Neural cell (in vitro differentiated cells): Measurements from ENCODE around the gene PGBD4. TPM values are rescaled to one million over a fixed set of nuclear protein-coding genes. Genes with fewer than 3 reads are reported as not detected.

Experiments
- H2AFZ ChIP-seq: fragments of 200-600, 300-800 bp; sonication (generic), shearing (Covaris generic); 2 replicates; pipeline ENCODE4 v1.6.0; 2014; ENCODE audit warnings: low read depth, mild to moderate bottlenecking, antibody characterized with exemption, low read length, moderate library complexity
- H3F3A ChIP-seq: fragments of 200-600 bp; shearing (Covaris generic); 2 replicates; pipeline ENCODE4 v1.6.1; 2016; ENCODE audit warnings: mild to moderate bottlenecking, moderate library complexity, mixed read lengths, antibody characterized with exemption, low read length; ENCODE audit not compliant: insufficient read depth, poor library complexity, severe bottlenecking
- H3K27ac ChIP-seq: fragments of 200-600, 300-800 bp; sonication (generic), shearing (Covaris generic); 2 replicates; pipeline ENCODE4 v1.5.1; 2014; ENCODE audit warnings: mild to moderate bottlenecking, low read length, moderate library complexity
- H3K27me3 ChIP-seq: fragments of 300-800, 200-600 bp; sonication (generic), shearing (Covaris generic); 2 replicates; pipeline ENCODE4 v1.6.0; 2014; ENCODE audit warnings: mild to moderate bottlenecking, low read depth, low read length, moderate library complexity; ENCODE audit not compliant: insufficient read depth
- H3K36me3 ChIP-seq: fragments of 300-800, 200-600 bp; sonication (generic), shearing (Covaris generic); 2 replicates; pipeline ENCODE4 v1.5.1; 2014; ENCODE audit warnings: mild to moderate bottlenecking, antibody characterized with exemption, low read length, moderate library complexity; ENCODE audit not compliant: insufficient read depth
- H3K4me2 ChIP-seq: fragments of 300-800, 200-600 bp; sonication (generic), shearing (Covaris generic); 2 replicates; pipeline ENCODE4 v1.6.0; 2014; ENCODE audit warnings: mild to moderate bottlenecking, low read length
- H3K4me3 ChIP-seq: fragments of 300-800, 200-600 bp; sonication (generic), shearing (Covaris generic); 2 replicates; pipeline ENCODE4 v1.5.1; 2014; ENCODE audit warnings: mild to moderate bottlenecking, low read length, moderate library complexity
- H3K79me2 ChIP-seq: fragments of 200-600 bp; shearing (Covaris generic); replicated peaks from 2 replicates; pipeline ENCODE4 v1.6.0; 2014; ENCODE audit warnings: mild to moderate bottlenecking, low read length, moderate library complexity; ENCODE audit not compliant: insufficient read depth
- H3K9ac ChIP-seq: fragments of 300-800, 200-600 bp; sonication (generic), shearing (Covaris generic); 2 replicates; pipeline ENCODE4 v1.6.1; 2016; ENCODE audit warnings: mild to moderate bottlenecking, low read length, mixed read lengths
- H3K9me2 ChIP-seq: fragments of 200-600 bp; shearing (Covaris generic); 2 replicates; pipeline ENCODE4 v1.6.1; 2016; ENCODE audit warnings: mild to moderate bottlenecking, low read length, mixed read lengths; ENCODE audit not compliant: insufficient read depth
- H3K9me3 ChIP-seq: fragments of 200-600, 300-800 bp; sonication (generic), shearing (Covaris generic); 2 replicates; pipeline ENCODE4 v1.6.1; 2016; ENCODE audit warnings: mild to moderate bottlenecking, mixed run types, low read length, moderate library complexity, mixed read lengths
- H4K20me1 ChIP-seq: fragments of 200-600 bp; shearing (Covaris generic); 2 replicates; pipeline ENCODE4 v1.6.1; 2016; ENCODE audit warnings: mild to moderate bottlenecking, mixed run types; ENCODE audit not compliant: insufficient read depth
- EP300 ChIP-seq: fragments of 450-650 bp; conservative IDR thresholded peaks from 2 replicates; pipeline ENCODE4 v1.6.1; 2014; ENCODE audit warnings: antibody characterized with exemption, mild to moderate bottlenecking, moderate library complexity; ENCODE audit not compliant: poor library complexity, severe bottlenecking
- EZH2 ChIP-seq: fragments of 200-600, 300-800 bp; shearing (Covaris generic), sonication (generic); IDR thresholded peaks from 2 replicates; pipeline ENCODE4 v1.6.1; 2014; ENCODE audit warnings: antibody characterized with exemption, low read length, borderline replicate concordance, mild to moderate bottlenecking; ENCODE audit not compliant: insufficient read depth, poor library complexity, severe bottlenecking
- MXI1 ChIP-seq: fragments of 450-650 bp; conservative IDR thresholded peaks from 2 replicates; pipeline ENCODE4 v1.6.1; 2014; ENCODE audit warnings: antibody characterized with exemption, mild to moderate bottlenecking; ENCODE audit not compliant: poor library complexity, severe bottlenecking
- POLR2AphosphoS5 ChIP-seq: IDR thresholded peaks from 2 replicates; pipeline ENCODE4 v1.6.1; 2012
- RAD21 ChIP-seq: fragments of 450-650 bp; conservative IDR thresholded peaks from 2 replicates; pipeline ENCODE4 v1.6.1; 2014; ENCODE audit warnings: antibody characterized with exemption, mild to moderate bottlenecking, moderate library complexity
- SMC3 ChIP-seq: fragments of 450-650 bp; conservative IDR thresholded peaks from 2 replicates; pipeline ENCODE4 v1.6.1; 2014; ENCODE audit warnings: antibody characterized with exemption, mild to moderate bottlenecking, moderate library complexity; ENCODE audit not compliant: poor library complexity
- TAF1 ChIP-seq: IDR thresholded peaks from 2 replicates; pipeline ENCODE4 v1.6.1; 2012; ENCODE audit warnings: low read depth
- polyA plus RNA-seq: library from polyadenylated mRNA; depleted of rRNA; stranded (reverse); fragments of >200 nt; gene quantifications from 2 replicates; pipeline ENCODE4 v1.2.3, GENCODE V29; 2014
- TF ChIP-seq, protein P1 (sequence below): fragments of 450-650 bp; IDR thresholded peaks from 2 replicates; pipeline ENCODE4 v1.5.1; 2014; ENCODE audit warnings: antibody characterized with exemption, mild to moderate bottlenecking, moderate library complexity; ENCODE audit not compliant: poor library complexity, severe bottlenecking
- TF ChIP-seq, protein P2 (sequence below): IDR thresholded peaks from 2 replicates; pipeline ENCODE4 v1.6.1; 2012; ENCODE audit warnings: borderline replicate concordance

PGBD4 gene
- polyA plus RNA-seq, 1 donor from 2014 or later: 2.4 TPM

DNA sequence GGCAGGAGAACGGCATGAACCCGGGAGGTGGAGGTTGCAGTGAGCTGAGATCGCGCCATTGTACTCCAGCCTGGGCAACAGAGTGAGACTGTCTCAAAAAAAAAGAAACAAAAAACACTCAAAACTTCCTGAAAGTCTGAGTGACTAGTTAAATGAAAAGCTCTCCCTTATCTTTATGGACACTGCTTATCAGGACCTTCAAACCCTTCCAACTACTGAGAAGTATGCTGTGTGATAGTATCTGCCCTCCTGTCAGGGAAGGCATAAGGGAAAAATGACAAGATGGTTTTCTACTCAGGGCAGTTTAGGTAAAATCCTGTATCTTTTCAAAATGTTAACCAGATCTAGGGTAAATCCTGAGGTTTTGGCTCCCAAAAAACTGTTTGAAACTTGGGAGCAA is 22.0 kb upstream of the PGBD4 start:
- Histone ChIP-seq H4K20me1 (no peaks in the 10 kb centered on the region), H3K79me2 (no peaks in the 10 kb centered on the region), H3K27ac (no peak overlapping the region), H3K9me3 (no peaks in the 10 kb centered on the region), H3K4me3 (no peak overlapping the region), H3K9ac (no peak overlapping the region), H3K27me3 (no peaks in the 10 kb centered on the region), H3K4me2 (no peak overlapping the region), H3K9me2 (no peaks in the 10 kb centered on the region), H3F3A (no peaks in the 10 kb centered on the region), H3K36me3 (no peaks in the 10 kb centered on the region), H2AFZ (no peak overlapping the region)
- TF ChIP-seq POLR2AphosphoS5 (no peak), TAF1 (no peak), EP300 (no peak), EZH2 (no peak), MXI1 (no peak), RAD21 (no peak), SMC3 (no peak)
- TF ChIP-seq, protein P1, sequence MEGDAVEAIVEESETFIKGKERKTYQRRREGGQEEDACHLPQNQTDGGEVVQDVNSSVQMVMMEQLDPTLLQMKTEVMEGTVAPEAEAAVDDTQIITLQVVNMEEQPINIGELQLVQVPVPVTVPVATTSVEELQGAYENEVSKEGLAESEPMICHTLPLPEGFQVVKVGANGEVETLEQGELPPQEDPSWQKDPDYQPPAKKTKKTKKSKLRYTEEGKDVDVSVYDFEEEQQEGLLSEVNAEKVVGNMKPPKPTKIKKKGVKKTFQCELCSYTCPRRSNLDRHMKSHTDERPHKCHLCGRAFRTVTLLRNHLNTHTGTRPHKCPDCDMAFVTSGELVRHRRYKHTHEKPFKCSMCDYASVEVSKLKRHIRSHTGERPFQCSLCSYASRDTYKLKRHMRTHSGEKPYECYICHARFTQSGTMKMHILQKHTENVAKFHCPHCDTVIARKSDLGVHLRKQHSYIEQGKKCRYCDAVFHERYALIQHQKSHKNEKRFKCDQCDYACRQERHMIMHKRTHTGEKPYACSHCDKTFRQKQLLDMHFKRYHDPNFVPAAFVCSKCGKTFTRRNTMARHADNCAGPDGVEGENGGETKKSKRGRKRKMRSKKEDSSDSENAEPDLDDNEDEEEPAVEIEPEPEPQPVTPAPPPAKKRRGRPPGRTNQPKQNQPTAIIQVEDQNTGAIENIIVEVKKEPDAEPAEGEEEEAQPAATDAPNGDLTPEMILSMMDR: no peak
- TF ChIP-seq, protein P2, sequence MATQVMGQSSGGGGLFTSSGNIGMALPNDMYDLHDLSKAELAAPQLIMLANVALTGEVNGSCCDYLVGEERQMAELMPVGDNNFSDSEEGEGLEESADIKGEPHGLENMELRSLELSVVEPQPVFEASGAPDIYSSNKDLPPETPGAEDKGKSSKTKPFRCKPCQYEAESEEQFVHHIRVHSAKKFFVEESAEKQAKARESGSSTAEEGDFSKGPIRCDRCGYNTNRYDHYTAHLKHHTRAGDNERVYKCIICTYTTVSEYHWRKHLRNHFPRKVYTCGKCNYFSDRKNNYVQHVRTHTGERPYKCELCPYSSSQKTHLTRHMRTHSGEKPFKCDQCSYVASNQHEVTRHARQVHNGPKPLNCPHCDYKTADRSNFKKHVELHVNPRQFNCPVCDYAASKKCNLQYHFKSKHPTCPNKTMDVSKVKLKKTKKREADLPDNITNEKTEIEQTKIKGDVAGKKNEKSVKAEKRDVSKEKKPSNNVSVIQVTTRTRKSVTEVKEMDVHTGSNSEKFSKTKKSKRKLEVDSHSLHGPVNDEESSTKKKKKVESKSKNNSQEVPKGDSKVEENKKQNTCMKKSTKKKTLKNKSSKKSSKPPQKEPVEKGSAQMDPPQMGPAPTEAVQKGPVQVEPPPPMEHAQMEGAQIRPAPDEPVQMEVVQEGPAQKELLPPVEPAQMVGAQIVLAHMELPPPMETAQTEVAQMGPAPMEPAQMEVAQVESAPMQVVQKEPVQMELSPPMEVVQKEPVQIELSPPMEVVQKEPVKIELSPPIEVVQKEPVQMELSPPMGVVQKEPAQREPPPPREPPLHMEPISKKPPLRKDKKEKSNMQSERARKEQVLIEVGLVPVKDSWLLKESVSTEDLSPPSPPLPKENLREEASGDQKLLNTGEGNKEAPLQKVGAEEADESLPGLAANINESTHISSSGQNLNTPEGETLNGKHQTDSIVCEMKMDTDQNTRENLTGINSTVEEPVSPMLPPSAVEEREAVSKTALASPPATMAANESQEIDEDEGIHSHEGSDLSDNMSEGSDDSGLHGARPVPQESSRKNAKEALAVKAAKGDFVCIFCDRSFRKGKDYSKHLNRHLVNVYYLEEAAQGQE: no peak

DNA sequence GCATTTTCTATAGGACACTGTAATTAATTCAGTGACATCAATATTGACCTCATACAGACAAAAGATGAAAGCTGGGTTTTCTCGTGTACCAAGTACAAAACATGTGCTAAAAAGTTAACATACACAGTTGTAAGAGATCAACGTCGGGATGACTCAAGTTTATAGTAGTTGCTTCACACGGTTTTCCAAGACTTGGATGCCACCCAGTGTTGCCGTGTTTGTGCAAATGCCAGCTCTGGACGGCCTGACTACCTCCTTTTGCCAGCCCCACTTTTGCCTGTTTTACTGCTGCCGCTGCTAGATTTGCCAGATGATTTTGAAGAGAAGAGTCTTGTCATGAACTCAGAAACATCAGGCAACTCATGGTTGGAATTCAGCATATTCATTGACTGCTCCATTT is 17.8 kb upstream of the PGBD4 start:
- Histone ChIP-seq H3F3A (no peaks in the 10 kb centered on the region), H4K20me1 (no peaks in the 10 kb centered on the region), H2AFZ (no peak overlapping the region), H3K27me3 (no peaks in the 10 kb centered on the region), H3K4me2 (no peak overlapping the region), H3K27ac (no peak overlapping the region), H3K4me3 (no peak overlapping the region), H3K9ac (no peak overlapping the region), H3K79me2 (no peaks in the 10 kb centered on the region), H3K9me3 (no peaks in the 10 kb centered on the region), H3K36me3 (no peaks in the 10 kb centered on the region), H3K9me2 (no peaks in the 10 kb centered on the region)
- TF ChIP-seq, protein P2: no peak
- TF ChIP-seq POLR2AphosphoS5: no peak
- no peak for TF ChIP-seq EZH2
- no peak for TF ChIP-seq MXI1
- TF ChIP-seq TAF1: no peak
- no peak for TF ChIP-seq RAD21
- no peak for TF ChIP-seq EP300
- TF ChIP-seq SMC3: no peak
- TF ChIP-seq, protein P1: no peak
